GM18508 (cell line): ENCODE measurements around the gene REEP2.

ENCODE experiments used
- ATAC-seq: cut with Tn5 transposase; IDR thresholded peaks from one replicate; pipeline ENCODE4 v1.9.1; 2021; ENCODE audit warnings: moderate number of reproducible peaks; ENCODE audit not compliant: insufficient read depth, unreplicated experiment

REEP2 gene

DNA sequence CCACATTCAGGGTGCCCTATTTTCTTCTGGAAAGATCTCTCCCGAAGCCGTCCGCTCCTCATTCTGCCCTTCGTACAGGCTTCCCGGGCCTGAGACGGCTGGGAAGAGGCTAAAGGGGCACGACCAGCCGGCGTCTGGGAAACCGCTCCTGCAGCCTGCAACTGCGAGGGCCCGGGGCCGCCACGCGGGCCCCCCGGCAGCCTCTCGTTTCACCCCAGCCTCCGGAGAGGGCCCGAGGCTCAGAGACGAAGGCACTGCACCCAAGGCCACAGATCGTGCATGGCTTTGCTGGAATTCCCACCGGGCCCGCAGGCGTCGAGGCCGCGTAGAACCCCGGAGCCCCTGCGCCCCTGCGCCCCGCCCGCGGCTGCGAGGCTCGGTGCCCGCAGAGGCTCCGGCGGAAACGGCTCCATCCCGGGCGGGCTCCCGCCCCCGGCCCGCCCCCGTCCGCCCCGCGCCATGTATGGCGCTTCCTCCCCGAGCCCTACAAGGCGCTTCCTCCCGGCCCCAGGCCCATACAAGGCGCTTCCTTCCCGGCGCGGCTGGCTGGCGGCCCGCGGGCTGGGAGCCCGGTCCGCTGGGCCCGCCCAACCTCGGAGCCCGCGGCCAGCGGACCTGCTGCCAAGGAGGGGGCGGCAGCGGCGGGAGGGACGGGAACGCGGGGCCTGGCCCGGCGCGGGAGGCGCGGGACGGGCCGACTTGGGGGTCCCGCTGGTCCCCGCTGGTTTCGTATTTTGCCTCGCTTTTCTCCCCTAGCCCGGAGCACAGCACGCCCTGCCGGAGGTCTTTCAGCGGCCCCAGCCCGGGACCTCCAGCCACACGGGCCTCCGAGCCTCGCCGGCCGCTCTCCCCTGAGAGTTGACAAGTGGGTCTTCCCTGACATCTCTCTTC, 53.1 kb downstream of the REEP2 start:
- no peak for ATAC-seq

GRCh38 chr5:138492560-138493045, 53.7 kb downstream of the REEP2 start:
- no peak for ATAC-seq

DNA sequence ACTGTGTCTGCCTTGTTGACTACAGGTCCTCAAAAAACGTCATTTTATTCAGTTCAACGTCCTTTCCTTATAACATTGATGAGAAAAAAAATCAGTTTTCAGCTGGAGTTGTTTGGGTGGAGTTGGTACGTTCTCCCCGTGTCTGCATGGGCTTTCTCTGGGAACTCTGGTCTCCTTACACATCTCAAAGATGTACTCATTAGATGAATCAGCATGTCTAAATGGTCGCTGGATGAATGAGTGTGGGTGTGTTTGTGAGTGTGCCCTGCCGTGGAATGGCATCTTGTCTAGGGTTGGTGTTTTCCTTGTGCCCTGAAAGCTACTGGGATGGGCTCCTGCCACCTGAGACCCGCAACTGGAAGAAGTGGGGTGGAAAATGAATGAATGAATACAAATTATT, 56.5 kb downstream of the REEP2 start:
- no peak for ATAC-seq
